ENCODE measurements around the gene SLC16A4.

GRCh38 chr1:110426854-110427253 lies 36.0 kb upstream of the SLC16A4 start:
- TF ChIP-seq, protein P1, sequence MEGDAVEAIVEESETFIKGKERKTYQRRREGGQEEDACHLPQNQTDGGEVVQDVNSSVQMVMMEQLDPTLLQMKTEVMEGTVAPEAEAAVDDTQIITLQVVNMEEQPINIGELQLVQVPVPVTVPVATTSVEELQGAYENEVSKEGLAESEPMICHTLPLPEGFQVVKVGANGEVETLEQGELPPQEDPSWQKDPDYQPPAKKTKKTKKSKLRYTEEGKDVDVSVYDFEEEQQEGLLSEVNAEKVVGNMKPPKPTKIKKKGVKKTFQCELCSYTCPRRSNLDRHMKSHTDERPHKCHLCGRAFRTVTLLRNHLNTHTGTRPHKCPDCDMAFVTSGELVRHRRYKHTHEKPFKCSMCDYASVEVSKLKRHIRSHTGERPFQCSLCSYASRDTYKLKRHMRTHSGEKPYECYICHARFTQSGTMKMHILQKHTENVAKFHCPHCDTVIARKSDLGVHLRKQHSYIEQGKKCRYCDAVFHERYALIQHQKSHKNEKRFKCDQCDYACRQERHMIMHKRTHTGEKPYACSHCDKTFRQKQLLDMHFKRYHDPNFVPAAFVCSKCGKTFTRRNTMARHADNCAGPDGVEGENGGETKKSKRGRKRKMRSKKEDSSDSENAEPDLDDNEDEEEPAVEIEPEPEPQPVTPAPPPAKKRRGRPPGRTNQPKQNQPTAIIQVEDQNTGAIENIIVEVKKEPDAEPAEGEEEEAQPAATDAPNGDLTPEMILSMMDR (IDR thresholded peaks at IDR 0.05): no peak
- no peak for TF ChIP-seq ZFX (IDR thresholded peaks at IDR 0.05; ENCODE audit: borderline replicate concordance)
